Measurements from ENCODE around the gene RIC3.
"Not testable (repeated sequence)": the region's sequence is repeated elsewhere in the genome, so short reads cannot be mapped to it uniquely, and the experiment has no call there.

The RIC3 gene

DNA sequence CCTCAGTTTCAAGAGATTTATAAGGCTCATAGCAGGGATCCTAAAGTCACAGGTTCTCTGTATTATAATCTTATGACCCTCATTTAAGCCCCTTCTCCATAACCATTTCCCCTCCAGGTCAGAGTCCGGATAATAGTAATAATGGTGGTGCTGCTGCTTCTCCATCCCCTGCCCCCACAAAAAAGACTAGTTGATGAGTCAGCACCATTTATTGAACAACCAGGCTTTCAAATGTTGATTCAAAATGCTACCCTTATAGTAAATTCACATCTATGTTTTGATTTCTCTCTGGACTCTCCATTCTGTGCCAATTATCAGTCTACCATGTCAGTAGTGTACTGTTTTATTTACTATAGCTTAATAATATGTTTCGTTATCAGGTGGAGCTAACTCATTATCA is 17.6 kb upstream of the RIC3 start:
- no peak for DNase-seq

DNA sequence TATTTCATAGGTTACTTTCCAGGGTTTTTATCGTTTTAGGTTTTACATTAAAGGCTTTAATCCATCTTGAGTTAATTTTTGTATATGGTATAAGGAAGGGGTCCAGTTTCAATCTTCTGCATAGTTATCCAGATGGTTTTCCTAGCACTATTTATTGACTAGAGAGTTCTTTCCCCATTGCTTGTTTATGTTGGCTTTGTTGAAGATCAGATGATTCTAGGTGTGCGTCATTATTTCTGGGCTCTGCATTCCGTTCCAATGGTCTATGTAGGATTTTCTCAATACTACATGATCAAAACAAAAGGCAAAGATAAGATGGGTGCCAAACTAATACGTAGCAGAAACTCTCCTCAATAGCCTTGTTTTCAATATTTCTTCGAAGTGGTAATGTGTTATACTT is 14.3 kb upstream of the RIC3 start:
- no peak for DNase-seq

DNA sequence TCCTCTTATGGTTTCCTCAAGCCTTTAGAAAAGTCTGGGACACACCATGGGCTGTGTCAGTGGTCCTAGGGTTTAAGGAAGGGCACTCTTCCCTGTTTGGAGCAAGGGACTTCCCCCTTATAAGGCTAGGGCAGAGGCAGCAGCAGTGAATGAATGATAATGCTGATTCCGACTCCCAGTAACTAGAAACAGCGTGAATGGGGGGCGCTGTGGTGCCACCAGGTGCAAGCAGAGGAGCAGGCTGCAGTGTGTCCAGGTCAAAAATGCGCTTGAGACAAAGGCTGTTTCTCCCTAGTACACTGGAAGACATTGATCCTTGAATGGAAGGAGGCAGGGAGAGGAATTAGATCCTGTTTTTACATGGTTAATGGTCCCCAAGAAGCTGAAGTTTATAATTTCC is 11.6 kb upstream of the RIC3 start:
- DNase-seq, result no peak

DNA sequence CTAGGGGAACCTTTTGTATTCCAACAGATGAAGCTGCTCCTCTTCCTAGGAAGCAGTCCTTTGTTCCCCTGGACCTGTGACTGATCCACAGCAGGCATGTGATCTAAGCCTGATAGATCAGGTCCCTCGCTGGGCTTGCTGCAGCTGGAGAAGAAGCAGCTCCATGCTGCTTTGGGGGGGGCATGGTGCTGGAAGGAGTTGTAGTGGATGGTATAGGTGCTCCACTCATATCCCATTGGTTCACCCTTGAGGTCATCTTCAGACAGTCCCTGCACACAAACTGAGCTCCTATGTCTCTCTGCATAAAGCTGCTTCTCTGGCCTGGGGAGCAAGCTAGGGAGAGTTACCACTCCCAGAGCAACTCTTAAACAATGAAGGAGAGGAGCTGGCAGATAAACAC is 9.5 kb upstream of the RIC3 start:
- DNase-seq, result no peak

DNA sequence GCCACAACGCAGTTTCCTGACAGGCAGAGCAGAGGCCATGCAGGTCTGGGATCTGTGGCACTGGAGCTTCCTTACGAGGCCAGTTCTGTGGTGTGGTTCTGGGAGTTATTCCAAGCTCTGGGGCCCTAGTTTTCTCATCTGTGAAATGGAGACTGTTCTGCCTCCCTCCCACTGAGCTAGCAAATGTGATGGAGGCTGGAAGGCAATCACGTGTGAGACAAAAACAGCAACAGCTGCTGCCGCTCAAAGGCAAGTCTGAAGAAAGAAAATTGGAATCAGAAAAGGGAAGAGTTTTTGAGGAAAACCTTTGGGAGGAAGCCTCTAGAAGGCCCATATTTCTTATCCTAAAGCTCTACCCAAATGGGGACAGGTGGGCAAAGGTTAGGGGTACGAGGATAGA is 8.3 kb upstream of the RIC3 start:
- no peak for DNase-seq

DNA sequence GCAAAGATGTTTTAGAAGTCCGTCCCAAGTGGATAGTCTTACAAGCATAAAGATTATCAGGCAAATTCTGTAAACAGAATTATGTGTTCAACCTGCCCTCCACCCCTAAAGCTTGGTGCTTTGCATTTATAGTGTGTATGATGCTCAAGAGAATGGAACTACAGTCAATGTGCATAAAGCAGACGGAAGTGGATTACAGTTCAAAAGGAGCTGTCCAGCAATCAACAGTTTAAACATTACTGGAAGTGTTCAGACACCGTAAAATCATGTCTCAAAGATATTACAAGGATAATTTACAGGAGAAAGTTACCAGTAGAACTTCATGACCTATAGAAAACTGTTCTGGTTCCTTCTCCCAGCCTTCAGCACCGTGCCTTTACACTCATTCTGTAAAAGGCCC is 1.0 kb downstream of the RIC3 start:
- DNase-seq, result no peak

DNA sequence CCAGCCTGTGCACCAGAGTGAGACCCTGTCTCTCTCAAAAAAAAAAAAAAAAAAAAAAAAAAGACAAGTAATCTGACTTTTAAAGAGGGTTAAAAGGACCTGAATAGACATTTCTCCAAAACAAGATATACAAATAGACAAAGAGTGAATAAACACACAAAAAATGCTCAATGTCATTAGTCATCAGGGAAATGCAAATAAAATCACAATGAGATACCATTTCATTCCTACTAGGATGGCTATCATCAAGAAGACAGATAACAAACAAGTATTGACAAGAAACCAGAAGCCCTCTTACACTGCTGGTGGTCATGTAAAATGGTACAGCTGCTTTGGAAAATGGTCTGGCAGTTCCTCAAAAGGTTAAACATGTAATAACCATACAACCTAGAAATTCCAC is 4.1 kb downstream of the RIC3 start:
- DNase-seq, result no peak

DNA sequence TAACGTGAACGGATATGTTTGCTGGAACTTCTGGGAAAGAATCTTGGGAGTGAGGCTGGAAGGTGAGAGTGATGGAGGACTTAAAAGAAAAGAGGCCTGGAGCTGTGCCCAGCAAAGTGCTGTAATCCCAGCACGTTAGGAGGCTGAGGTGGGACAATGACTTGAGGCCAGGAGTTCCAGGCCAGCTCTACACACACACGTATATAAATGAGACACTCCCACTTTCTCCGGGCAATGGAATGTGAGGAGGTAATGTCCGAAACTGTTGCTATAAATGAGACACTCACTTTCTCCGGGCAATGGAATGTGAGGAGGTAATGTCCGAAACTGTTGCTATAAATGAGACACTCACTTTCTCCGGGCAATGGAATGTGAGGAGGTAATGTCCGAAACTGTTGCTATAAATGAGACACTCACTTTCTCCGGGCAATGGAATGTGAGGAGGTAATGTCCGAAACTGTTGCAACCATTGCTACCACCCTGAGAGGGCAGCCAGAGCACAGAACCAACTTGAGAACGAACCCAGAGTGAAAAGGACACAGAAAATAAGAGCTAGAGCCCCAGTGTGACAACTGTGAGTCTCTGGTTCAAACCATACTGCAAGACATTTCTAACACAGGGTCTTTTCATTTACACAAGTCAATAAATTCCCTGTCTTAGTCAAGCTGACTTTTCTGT is 7.1 kb downstream of the RIC3 start:
- DNase-seq, result not testable (repeated sequence)

DNA sequence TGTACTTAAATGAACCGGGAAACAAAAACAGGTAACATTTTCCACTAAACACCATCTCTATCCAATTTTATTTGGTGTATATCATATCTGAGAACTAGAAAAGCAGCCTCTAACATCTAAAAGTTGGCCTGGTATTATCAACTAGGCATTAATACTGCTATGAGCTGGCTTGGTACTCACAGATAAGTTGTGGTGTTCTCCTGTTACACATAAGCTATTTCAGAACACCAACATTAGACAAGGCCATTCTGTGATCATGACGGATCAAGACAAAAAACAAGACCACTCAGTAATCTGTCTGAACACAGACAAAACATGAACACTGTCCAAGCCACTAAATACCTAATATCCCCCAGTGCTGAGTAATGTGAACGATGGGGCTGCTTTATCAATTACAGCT is 11.9 kb downstream of the RIC3 start:
- no peak for DNase-seq

DNA sequence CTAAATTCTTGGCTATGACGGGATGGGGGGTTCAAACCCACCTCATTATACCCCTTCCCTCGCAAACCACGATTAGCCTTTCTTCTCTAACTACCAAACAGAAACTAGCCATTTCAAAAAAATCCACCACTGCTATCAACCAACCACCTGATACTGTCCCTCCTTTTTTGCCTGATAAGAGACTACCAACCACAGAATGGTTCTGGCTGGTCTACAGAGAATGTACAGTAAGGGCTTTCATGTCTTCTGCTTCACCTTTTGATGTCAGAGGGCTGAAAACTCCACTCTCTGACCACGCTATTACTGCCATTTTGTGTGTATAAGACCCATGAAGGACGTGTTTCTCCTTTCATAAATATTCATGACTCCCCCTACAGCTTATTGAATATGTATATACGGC is 19.1 kb downstream of the RIC3 start:
- no peak for DNase-seq

DNA sequence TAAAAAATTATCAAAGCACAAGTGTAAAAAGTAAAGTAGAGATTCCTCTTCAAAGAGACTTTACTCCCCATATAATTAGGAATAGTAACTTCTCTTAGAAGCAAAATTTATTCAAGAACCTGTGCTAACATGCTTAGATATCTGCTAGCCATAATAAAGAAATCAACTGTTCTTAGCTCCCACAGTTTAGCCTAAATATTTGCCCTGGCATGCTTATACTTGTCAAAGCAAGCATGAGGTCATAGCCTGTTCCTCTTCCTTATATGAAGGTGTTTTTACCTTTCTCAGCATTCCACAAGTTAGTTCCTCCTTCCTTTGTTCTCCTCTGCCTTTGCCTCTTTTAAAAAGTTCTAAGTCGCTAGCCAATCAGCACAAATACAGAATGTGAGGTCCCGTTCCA is 30.3 kb downstream of the RIC3 start:
- no peak for DNase-seq

DNA sequence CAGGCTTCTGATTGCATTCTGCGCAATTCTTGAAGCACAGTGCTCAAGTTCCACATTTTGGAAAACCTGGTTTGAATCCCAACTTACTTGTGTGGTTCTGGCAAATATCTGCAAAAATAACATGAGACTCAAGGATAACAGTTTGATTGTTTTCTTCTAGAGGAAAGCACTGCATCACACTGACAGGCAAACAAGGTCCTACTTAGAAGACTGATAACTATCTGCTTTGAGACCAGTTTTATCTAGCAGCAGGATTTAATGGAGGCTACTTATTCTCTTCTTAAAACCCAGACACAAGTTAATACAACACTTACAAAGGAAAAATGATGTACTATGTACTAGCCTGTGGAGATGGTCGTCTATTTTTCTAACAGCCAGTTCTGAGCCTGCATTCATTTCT is 41.4 kb downstream of the RIC3 start:
- DNase-seq, result no peak

DNA sequence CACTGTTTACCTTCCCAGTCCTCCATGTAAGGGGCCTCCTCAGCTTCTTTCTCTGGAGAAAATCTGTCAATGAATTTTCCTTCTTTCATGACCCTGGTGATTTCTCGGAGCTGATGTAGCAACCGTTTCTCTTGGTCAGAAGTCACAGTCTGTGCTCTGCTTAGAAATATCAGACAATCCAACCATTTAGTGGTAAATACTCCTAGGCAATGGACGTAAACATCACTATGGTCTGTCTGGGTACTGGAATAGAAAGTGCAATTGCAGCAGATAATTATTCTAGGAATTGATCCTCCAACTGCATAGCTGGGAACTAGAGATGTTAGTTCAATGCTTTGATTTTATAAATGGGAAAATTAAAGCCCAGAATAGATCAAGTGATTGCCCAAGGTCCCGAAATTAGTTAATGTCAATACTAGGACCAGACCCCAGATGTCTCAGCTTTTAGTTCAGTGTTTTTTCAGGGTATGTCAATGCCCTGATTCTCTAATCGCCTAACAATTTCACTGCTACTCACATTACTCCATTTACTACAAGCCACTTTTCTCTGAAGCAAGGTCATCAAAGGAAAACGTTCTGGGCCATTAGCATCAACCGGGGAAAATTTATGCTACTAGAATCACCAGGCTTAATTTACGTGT is 42.1 kb downstream of the RIC3 start:
- DNase-seq, result no peak

DNA sequence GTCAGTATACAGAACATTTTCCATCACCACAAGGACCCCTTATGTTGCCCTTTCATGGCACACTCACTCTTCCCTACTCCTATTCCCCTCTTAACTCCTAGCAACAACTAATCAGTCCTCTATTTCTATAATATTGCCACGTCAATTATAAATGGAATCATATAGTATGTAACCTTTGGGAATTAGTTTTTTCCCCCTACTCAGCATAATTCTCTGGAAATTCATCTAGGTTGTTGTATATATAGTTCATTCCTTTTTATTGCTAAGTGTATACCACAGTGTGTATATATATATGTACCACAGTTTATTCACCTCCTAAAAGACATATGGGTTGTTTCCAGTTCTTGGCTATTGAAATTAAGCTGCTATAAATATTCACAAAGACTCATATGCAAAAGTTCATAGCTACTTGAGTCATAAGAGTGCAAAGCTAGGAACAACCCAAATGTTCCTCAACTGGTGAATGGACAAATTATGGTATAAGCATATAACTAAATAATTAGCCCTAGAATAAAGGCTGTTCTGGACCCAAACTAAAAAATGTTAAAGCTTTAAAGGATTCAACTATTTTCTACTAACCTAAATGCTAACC is 46.6 kb downstream of the RIC3 start:
- no peak for DNase-seq

DNA sequence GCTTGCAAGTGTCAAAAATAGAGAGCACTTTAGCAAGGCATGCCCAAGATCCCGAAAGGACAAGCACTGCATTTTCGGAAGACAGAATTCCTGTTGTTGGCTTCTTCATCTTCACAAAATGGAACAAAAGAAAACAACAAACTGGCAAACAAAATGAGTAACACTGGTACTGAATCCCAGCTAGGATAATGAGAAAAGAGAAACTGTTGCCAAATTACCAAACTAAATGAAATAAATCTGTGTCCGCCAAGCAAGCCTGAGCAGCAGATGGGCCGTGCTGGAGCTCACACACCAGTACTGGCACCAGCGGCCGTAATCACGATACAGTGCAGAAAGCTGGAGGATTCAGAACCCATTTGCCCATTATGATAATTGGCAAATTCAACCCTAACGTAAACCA is 57.2 kb downstream of the RIC3 start:
- DNase-seq, result no peak

DNA sequence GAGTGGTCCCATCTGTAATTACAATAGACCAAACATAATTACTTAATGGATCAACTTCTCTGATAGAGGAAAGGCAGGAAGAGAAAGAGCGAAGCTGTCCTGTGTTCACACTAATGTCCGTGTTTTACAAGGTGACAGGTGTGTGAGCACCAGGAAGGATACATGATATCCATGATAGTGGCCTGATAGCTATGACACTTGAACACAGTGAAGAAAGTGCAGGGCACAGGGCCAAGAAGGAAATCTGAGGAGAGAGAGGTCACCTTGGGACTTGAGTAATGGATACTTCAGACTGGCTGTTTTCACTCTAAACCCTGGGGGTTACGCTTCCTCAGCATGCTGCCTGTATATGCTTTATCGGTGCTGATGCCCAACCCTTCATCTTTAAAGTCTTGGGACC is 58.4 kb downstream of the RIC3 start:
- DNase-seq, result no peak

DNA sequence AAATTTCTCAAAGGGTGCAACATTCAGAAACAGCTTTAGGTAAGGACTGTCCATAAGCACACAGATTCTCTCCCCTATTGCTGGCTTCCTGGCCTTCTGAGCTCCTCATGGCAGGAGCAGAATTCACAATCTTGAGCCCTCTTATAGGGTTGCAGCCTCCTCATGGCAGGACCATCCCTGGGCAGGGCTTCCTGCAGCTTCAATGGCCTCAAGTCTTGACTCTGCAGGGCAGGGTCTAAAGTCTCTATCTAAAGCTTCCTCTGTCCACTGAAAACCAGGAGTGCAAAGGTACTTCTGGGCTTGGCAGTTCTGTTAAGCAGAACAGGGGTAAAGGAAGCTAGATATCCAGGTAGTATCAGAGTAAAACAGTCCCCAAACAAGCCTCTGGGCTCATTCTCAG is 59.1 kb downstream of the RIC3 start:
- no peak for DNase-seq

DNA sequence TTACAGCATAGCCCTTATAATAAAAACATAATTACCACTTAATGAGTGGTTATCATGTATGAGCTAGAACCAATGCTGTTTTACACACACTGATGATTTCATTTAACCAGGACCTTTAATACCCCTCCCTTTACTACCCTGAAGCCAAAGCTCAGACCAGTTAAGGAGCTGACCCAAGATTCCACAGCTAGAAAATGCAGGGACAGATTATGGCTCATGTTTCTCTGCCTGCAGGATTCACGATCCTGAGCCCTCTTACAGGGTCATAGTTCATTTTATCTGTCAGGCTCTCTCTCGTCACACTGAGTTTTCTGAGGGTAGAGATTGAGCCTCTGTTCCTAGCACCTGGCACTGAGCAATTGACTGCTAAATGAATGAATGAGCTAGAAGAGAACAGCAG is 60.4 kb downstream of the RIC3 start:
- no peak for DNase-seq

DNA sequence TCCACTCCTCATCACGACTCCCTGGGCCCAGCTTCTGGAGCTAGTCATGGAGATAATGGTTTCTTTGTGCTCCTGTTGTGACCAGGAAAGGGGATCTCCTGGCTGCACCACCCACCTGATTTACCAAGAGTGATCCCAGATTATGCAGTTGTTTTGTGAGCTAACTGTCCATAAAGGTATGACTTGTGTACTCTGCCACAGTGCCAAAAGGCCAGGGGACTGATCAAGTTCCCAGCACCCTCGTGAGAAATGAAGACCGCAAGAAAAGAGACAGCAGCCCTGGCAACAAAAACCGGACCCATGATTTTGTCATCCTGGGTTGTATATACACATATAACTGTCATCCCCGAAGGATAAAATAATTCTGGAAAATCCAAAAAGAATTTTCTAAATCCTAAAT is 61.2 kb downstream of the RIC3 start:
- DNase-seq, result no peak

DNA sequence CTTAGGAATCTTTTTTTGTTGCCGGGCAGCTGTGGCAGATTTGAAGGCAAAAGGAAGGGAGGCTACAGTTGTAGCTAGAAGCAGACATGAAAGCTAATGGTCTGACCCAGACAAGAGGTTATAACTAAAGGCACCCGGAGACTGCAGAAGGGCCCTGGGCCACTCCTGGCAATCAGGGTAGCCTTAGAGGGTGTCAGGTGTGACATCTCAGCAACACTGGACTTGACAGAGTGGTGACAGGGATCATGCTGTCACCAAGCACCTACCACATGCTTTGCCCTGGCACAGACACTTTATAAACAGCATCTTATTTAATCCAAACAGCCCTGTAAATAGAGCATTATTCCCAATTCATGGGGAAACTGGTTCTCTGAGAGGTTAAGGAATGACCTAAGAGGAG is 62.1 kb downstream of the RIC3 start:
- DNase-seq, result no peak

DNA sequence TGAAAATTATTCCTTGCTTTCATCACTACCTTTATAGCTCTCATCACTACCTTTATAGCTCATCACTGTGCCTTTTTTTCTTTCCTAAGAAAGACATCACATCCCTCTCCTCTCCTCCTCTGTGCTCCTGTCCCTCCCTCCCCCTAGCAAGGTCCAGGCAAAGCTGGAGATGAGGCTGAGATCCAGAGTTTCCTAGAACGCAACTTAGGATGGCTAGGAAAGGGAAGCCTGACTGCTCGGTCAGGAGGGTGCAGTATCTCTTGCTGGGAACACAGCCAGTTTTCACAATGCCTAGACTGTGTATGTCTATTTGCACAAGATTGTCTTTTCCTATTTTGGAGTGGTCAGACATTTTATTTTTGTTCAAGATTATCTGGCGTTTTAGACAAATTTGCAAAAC is 63.2 kb downstream of the RIC3 start:
- no peak for DNase-seq

DNA sequence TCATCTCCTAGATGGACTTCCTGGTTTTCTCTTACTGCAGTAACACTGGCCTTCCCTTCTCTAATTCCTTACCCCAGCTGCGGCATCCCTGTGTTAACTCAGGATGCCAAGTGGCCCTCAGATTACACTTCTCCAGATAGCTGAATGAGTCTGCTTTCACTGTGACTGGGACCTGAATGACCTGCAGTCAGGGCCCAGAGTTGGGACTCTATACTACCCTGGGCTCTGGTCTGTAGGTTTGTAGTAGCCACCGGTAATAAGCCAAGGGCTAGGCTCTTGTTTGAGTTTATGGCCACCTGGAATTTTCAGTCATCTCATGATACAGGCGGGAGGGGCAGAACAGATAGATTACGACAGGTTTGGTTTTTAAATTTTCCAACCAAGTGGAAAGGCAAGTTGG is 63.7 kb downstream of the RIC3 start:
- no peak for DNase-seq

DNA sequence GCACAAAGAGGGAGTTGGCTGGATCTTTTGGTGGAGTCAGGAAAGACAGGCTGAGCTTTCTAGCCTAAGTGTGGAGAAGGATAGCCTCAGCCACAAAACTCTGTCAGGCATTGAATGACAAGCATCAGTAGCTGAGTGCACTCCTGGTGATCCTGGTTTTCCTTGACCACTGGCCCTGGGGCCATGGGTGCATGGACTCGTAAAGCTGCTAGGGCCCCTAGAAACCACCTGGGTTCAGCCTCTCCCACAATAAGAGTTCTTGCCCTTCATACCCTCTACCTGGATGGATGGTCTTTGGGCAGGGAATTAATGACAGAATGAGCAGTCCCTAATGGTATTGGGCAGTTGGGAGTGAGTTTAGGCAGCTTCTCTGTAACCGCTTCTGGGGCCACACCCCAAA is 64.9 kb downstream of the RIC3 start:
- DNase-seq, result no peak

DNA sequence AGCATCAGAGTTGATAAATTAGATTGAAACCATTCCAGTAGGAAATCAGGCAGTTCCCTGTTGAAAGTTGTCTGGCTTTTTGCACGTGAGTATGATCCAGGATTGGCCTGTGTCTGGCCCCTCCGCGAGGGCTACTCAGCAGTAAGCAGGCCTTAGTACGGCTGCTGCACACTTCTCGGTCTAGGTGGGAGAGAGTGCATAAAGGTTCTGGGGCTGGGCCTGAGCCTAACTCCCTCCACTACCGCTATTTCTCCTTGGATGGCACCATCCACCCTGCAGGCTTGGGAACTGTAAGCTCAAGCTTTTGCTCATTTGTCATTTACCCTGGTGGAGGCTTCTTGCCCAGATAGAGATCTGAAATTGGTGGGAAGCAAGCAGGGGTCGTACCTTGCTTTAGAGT is 65.9 kb downstream of the RIC3 start:
- DNase-seq, result no peak

Measured in NCI-H1436 treated with DMSO at 0.1 percent for 48 hours (cell line).